KMS-11 (cell line): ENCODE data around the gene LGALSL.

ENCODE experiments used
- H2AFZ ChIP-seq: fragments of 200-600 bp; sonication (generic); 2 replicates; pipeline ENCODE4 v1.6.1; 2016; ENCODE audit warnings: antibody characterized with exemption, mixed run types, low read depth
- H3K27ac ChIP-seq: fragments of 200-600 bp; sonication (generic); 2 replicates; pipeline ENCODE4 v1.6.1; 2016; ENCODE audit warnings: mild to moderate bottlenecking, mixed run types
- H3K27me3 ChIP-seq: fragments of 200-600 bp; sonication (generic); 2 replicates; pipeline ENCODE4 v1.6.1; 2017; ENCODE audit warnings: mild to moderate bottlenecking, low read depth, mixed run types, moderate library complexity; ENCODE audit not compliant: insufficient read depth
- H3K36me3 ChIP-seq: fragments of 200-600 bp; sonication (generic); 2 replicates; pipeline ENCODE4 v1.6.1; 2017; ENCODE audit warnings: mild to moderate bottlenecking, mixed run types; ENCODE audit not compliant: insufficient read depth
- H3K4me1 ChIP-seq: fragments of 200-600 bp; sonication (generic); 2 replicates; pipeline ENCODE4 v1.6.1; 2016; ENCODE audit warnings: mild to moderate bottlenecking, low read depth, mixed run types; ENCODE audit not compliant: poor library complexity, severe bottlenecking
- H3K4me2 ChIP-seq: fragments of 200-600 bp; sonication (generic); 2 replicates; pipeline ENCODE4 v1.7.0; 2016; ENCODE audit warnings: mild to moderate bottlenecking, mixed run types
- H3K4me3 ChIP-seq: fragments of 200-600 bp; sonication (generic); IDR thresholded peaks from 2 replicates; pipeline ENCODE4 v1.6.1; 2017; ENCODE audit warnings: low read depth, low read length, mixed read lengths; ENCODE audit not compliant: insufficient read depth
- H3K79me2 ChIP-seq: fragments of 200-600 bp; sonication (generic); 2 replicates; pipeline ENCODE4 v1.6.1; 2016; ENCODE audit warnings: low read depth, mixed run types; ENCODE audit not compliant: insufficient read depth
- H3K9ac ChIP-seq: fragments of 200-600 bp; sonication (generic); 2 replicates; pipeline ENCODE4 v1.6.1; 2016; ENCODE audit warnings: mild to moderate bottlenecking, mixed run types
- H4K20me1 ChIP-seq: fragments of 200-600 bp; sonication (generic); 2 replicates; pipeline ENCODE4 v1.6.1; 2016; ENCODE audit warnings: mild to moderate bottlenecking, mixed run types; ENCODE audit not compliant: insufficient read depth
- CTCF ChIP-seq: fragments of 200-600 bp; sonication (generic); conservative IDR thresholded peaks from 2 replicates; pipeline ENCODE4 v1.6.1; 2017; ENCODE audit warnings: low read depth, mild to moderate bottlenecking, antibody characterized with exemption, low read length, moderate library complexity, mixed read lengths

Gene LGALSL

GRCh38 chr2:64453770-64454385, at the start of gene LGALSL:
Gene LGALSL (plus strand): TSS chr2:64454162. CDS start chr2:64454546, 384 bp downstream.
- Histone ChIP-seq H3K27me3 (no peaks in the 10 kb centered on the region), H3K9ac (peak within 1 kb of the TSS; percentile 73), H3K36me3 (no peaks in the 10 kb centered on the region), H3K4me2 (peak within 1 kb of the TSS; percentile 67), H4K20me1 (no peaks in the 10 kb centered on the region), H3K4me1 (peaks cover 11% of the 10 kb centered on the region), H3K79me2 (peaks cover 4% of the 10 kb centered on the region; the same call in 1 of the 2 replicates), H2AFZ (peak within 1 kb of the TSS; percentile 68), H3K4me3 (peak within 1 kb of the TSS; percentile 87), H3K27ac (peak within 1 kb of the TSS; percentile 45)
- no peak for TF ChIP-seq CTCF

- no peaks in the 10 kb centered on the region for H4K20me1 ChIP-seq
- H2AFZ ChIP-seq = no peak overlapping the region
- H3K27me3 ChIP-seq = no peaks in the 10 kb centered on the region
- H3K4me1 ChIP-seq = no peaks in the 10 kb centered on the region
- no peak overlapping the region for H3K27ac ChIP-seq
- no peaks in the 10 kb centered on the region for H3K36me3 ChIP-seq
- TF ChIP-seq CTCF = no peak
- no peak overlapping the region for H3K9ac ChIP-seq
- H3K79me2 ChIP-seq = no peaks in the 10 kb centered on the region
- H3K4me3 ChIP-seq = no peak overlapping the region
- H3K4me2 ChIP-seq = no peak overlapping the region
Measured at GRCh38 chr2:64404743-64405142, 49.2 kb upstream of the LGALSL start.

GRCh38 chr2:64405581-64406406, 48.2 kb upstream of the LGALSL start:
- no peak overlapping the region for H3K4me3 ChIP-seq
- H2AFZ ChIP-seq = no peak overlapping the region
- H4K20me1 ChIP-seq = no peaks in the 10 kb centered on the region
- no peak for TF ChIP-seq CTCF
- no peak overlapping the region for H3K27ac ChIP-seq
- H3K36me3 ChIP-seq = no peaks in the 10 kb centered on the region
- no peak overlapping the region for H3K9ac ChIP-seq
- H3K4me2 ChIP-seq = no peak overlapping the region
- no peaks in the 10 kb centered on the region for H3K79me2 ChIP-seq
- H3K4me1 ChIP-seq = no peaks in the 10 kb centered on the region
- no peaks in the 10 kb centered on the region for H3K27me3 ChIP-seq

GRCh38 chr2:64406407-64406774, 47.6 kb upstream of the LGALSL start:
- no peak overlapping the region for H3K27ac ChIP-seq
- H3K4me2 ChIP-seq = no peak overlapping the region
- H3K36me3 ChIP-seq = no peaks in the 10 kb centered on the region
- no peaks in the 10 kb centered on the region for H3K4me1 ChIP-seq
- H2AFZ ChIP-seq = no peak overlapping the region
- H4K20me1 ChIP-seq = no peaks in the 10 kb centered on the region
- no peaks in the 10 kb centered on the region for H3K27me3 ChIP-seq
- TF ChIP-seq CTCF = no peak
- H3K79me2 ChIP-seq = no peaks in the 10 kb centered on the region
- no peak overlapping the region for H3K4me3 ChIP-seq
- no peak overlapping the region for H3K9ac ChIP-seq
